Left lobe of liver (tissue), 2 donors: Measurements from ENCODE around the gene CYP26B1. TPM values are rescaled to one million over a fixed set of nuclear protein-coding genes. Genes with fewer than 3 reads are reported as not detected.

Source experiments
- ATAC-seq: fragments of 200-7000 bp; cut with Tn5 transposase; one replicate; pipeline ENCODE4 v1.9.1; 2020; ENCODE audit warnings: mild to moderate bottlenecking, moderate library complexity
- DNase-seq: peaks from one replicate; pipeline ENCODE4 v3.0.0-alpha.2; 2020; ENCODE audit warnings: low spot score
- total RNA-seq: library from RNA; stranded (reverse); gene quantifications from one replicate; pipeline ENCODE4 v1.2.1, GENCODE V29; 2021
- donor health status: DM: no; HTN: no; CAD: no; lungs with moderate emphysema.
- donor health status: DM: no; HTN: yes; CAD: no.

CYP26B1 gene
- total RNA-seq, 1 donor from 2014 or later = 4.4 TPM

- DNase-seq (peak; percentile 35), ATAC-seq (no peak)
These were observed 33.6 kb downstream of the CYP26B1 start for GRCh38 chr2:72113847-72114692.

GRCh38 chr2:72112981-72113846 lies 34.4 kb downstream of the CYP26B1 start:
- ATAC-seq = no peak
- DNase-seq = peak; percentile 30

- DNase-seq (peak; percentile 10), ATAC-seq (no peak)
These were observed 35.3 kb downstream of the CYP26B1 start for GRCh38 chr2:72112401-72112800.

GRCh38 chr2:72111061-72111460 lies 36.6 kb downstream of the CYP26B1 start:
- ATAC-seq = no peak
- peak; percentile 28 for DNase-seq

DNA sequence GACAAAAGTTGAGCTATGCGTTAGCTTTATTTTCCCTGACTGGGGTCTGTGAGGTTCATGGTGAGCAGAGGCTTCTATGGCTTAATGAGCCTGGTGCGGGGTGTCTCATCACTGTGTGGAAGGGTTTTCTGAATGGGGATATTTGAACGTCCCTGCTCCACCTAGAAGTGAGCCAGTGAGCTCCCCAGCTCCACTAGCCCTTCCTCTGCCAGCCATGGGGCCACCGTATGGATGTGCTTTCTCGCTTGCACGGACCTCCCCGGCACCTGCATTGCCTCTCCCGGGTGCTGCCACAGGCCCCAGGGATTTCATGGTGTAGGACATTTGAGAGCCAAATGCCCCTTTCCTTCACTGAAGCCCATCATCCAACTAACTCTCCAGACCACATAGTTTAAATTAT lies 37.8 kb downstream of the CYP26B1 start:
- peak; percentile 16 for DNase-seq
- no peak for ATAC-seq

DNA sequence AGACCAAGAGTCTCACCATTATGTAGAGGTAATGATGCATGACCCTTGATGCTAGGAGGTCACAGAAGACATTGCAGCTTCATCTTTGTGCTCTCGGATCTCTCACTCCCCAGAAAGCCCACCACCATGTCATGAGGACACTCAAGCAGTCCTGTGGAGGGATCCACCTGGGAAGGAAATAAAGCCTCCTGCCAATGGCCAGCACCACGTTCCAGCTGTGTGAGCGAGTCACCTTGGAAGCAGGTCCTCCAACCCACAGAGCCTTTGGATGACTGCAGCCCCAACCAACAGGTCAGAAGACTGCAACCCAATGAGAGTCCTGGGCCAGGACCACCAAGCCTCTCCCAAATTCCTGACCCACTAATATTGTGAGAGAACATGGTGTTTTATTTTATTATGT lies 38.4 kb downstream of the CYP26B1 start:
- ATAC-seq (no peak), DNase-seq (peak; percentile 22)

DNA sequence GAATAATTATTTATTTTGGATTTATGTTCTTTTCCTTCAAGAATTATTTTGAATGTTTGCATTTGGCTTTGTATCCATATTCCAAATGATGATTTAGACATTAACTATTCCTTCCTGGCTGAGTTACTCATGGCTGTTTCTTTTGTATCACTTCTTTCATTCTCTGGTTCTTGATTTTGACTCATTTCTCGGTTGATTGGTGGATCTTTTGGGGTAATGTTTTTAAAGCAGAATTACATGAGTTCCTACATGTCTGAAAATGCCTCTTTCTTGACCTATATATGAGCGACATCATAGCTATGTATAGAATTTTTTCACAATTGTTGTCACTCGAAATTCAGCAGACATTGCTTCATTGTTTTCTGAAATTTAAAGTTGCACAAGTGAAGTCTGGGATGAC lies 39.5 kb downstream of the CYP26B1 start:
- DNase-seq (no peak), ATAC-seq (no peak)

- no peak for ATAC-seq
These were observed 40.7 kb downstream of the CYP26B1 start for GRCh38 chr2:72106978-72107377.

GRCh38 chr2:72104821-72105588 lies 42.7 kb downstream of the CYP26B1 start:
- ATAC-seq = no peak
- DNase-seq = peak; percentile 37

More at GRCh38 chr2:72106978-72107377, 40.7 kb downstream of the CYP26B1 start:
- DNase-seq = no peak

DNA sequence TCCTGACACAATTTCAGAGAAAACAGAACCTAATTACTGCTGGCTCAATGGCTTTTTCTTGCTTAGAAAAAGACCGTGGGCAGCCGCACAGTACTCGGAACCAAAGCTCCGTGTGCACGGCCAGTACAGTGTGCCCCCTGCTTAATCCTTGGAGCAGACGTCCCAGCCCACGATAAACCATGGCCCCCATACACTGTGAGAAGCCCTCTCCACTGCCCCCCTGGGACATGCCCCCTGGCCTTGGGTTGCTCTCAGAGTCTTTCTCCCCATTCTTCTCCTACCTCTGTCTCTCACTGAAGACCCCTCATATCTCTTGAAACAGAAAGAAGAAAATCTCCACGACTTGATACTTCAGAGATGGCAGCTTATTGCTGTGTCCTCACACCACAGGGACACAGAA lies 44.0 kb downstream of the CYP26B1 start:
- peak; percentile 4 for DNase-seq
- no peak for ATAC-seq

- DNase-seq (peak; percentile 29), ATAC-seq (no peak)
These were observed 44.5 kb downstream of the CYP26B1 start for GRCh38 chr2:72103161-72103560.

DNA sequence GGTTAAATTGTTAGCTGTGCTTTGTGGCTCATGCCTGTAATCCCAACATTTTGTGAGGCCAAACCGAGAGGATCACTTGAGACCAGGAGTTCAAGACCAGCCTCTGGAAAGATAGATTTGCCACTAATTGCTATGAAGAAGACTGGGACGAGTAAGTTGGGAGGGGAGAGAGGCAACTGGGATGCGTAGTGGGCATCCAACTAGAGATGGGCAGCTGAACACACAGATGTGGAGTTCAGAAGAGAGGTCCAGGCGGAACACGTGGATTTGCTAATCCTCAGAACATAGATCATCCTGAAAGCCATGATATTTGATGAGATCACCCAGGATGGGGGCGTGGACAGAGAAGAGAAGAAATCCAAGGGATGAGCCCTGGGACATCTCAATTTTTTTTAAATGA lies 48.7 kb downstream of the CYP26B1 start:
- DNase-seq (no peak), ATAC-seq (no peak)

GRCh38 chr2:72097276-72097675 lies 50.4 kb downstream of the CYP26B1 start:
- ATAC-seq = no peak
- no peak for DNase-seq

GRCh38 chr2:72096181-72096580 lies 51.5 kb downstream of the CYP26B1 start:
- DNase-seq (no peak), ATAC-seq (no peak)

DNA sequence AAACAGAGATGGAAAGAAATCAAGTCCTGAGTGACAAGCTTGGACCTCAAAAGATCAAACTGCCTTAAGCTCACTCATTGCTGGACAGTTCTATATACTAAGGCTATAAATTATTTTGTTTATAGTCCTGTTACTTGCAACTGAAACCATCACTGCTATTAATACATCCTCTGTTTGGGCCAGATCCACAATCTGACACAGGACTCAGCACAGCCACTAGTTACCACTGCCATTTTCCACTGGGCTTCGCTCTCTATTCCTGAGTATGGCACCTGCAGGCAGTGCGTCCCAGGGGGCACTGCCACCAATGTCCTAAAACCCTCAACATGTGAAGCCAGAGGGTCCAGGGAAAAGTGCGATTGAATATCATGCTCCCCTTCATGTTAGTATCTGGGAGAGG lies 52.3 kb downstream of the CYP26B1 start:
- ATAC-seq = no peak
- no peak for DNase-seq

DNA sequence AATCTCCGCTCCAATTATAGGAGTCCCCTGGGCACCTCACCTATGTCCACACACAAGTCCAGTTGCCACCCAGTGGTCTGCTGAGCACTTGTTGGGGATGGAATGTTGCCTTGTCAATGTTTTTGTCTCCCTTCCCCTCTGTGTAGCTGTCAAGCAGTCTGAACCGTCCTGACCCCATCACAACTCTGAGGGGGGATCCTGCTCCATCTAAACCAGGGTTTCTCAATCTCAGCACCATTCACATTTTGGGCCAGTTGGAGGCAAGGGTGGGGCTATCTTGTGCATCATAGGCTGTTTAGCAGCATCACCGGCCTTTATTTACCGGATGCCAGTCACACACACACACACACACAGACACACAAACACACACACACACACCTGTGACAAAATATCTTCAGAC lies 53.0 kb downstream of the CYP26B1 start:
- ATAC-seq (no peak), DNase-seq (no peak)

GRCh38 chr2:72092111-72092510 lies 55.6 kb downstream of the CYP26B1 start:
- DNase-seq (no peak), ATAC-seq (no peak)

DNA sequence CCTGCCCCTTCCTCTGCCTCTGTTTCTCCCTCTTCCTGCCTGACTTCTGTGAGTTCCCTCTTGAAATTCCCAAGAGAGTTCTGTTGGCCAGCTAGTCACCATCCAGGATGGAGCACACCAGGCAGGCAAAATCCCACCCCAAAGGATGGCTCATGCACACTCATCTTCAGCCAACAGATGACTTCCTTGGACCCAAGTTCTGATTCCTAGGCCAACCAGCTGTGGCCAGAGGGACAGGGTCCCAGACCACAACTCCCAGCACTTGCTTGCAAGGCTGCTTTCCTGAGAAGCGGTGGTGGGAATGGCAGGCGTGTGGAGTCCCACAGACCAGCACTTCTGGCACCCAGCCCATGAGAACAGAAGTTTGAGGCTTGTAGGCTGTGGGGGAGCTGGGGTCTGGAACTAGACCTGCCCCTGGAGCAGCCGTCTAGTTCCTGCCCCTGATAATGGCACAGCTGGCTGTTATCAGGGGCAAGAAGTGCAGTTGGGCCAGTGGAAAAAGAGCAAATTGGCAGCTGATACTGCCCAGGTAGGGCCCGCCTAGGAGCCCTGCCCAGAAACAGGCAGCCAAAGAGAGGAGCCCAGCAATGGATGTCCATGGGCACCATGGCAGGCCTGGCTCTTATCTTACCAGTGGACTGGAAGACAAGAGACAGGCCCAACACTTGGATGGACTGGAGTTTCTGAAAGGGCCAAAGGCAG lies 56.7 kb downstream of the CYP26B1 start:
- DNase-seq (peak; percentile 38), ATAC-seq (no peak)

DNA sequence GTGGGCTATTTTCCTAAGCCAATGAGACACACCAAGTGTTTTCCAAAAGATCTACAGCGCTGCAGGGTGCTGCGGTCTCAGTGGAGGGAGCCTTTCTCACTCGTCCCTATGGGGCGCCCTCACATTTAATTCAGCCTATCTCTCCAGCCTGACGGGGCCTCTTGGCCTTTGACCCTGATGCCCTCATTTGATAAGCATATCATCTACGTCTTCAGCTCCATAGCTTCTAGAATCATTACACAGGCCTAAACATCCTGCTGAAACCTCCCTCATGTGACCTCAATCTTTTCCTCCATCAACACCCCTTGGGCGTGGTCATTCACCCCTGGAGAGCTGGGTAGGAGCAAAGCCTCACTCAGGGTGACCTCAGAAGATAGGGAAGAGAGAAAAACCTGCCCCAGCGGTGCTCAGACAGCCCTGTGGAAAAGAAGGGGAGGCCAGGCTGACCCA lies 57.4 kb downstream of the CYP26B1 start:
- no peak for ATAC-seq

GRCh38 chr2:72089537-72089936 lies 58.1 kb downstream of the CYP26B1 start:
- DNase-seq (no peak), ATAC-seq (no peak)

More for the DNA sequence above, 57.4 kb downstream of the CYP26B1 start:
- no peak for DNase-seq
